ENCODE data around the gene MCRIP1.

Gene MCRIP1, protein sequence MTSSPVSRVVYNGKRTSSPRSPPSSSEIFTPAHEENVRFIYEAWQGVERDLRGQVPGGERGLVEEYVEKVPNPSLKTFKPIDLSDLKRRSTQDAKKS

DNA sequence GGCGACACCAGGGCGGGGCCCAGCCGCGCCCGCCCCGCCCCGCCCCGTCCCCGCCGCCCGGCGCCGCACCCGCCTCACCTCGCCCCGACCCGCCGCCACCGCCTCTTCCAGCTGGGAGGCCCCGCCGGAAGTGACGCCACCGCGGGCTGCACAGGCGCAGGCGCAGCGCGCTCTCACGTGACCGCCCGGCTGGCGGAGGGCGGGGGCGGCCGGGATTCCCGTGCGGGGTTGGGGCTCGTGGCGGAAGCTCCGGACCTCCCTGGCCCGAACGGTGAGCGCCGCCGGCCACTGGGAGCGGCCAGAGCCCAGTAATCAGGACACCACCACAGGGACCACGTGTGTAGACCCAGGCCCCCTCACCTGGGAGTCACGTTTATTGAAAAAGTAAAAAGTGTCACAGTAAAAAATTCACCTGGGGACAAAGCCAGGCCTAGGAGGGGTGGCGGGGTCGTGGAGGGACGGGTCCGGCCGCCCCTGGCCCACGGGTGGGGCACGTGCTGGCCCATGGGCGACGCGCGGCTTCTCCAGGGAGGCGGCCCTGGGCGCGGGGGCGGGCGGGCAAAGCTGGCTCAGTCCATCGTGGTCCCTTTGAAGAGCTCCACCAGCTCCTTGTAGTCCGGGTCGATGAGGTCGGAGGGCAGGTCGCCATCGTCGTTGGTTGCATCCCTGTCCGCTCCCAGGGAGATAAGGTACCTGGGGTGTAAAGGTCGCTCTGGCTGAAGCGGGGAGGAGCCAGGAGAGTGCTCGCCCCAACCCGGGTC is at the start of gene MCRIP1:
MCRIP1 (minus strand) TSS at position 132 of the 761 bp plus-strand sequence. CDS start 8,785 bp downstream, outside the sequence.
- TF ChIP-seq, protein P1, sequence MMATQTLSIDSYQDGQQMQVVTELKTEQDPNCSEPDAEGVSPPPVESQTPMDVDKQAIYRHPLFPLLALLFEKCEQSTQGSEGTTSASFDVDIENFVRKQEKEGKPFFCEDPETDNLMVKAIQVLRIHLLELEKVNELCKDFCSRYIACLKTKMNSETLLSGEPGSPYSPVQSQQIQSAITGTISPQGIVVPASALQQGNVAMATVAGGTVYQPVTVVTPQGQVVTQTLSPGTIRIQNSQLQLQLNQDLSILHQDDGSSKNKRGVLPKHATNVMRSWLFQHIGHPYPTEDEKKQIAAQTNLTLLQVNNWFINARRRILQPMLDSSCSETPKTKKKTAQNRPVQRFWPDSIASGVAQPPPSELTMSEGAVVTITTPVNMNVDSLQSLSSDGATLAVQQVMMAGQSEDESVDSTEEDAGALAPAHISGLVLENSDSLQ (IDR thresholded peaks at IDR 0.05): no peak
- peak; percentile 89 for TF ChIP-seq L3MBTL2 (conservative IDR thresholded peaks at IDR 0.05)
- ChIA-PET POLR2A (interaction anchor here (0.6 to 3.1 kb wide), 34 partner anchors 8 to 263 kb away, joined by 3 to 18 read pairs (median 4); partner anchors contain the start of genes CCDC137, MAFG, OXLD1 and P4HB), CTCF (interaction anchor here (0.9 to 1.3 kb wide), 2 partner anchors 11 to 25 kb away, joined by 3 to 7 read pairs; no protein-coding TSS in a partner anchor)
- DNase-seq (ENCODE audit: extremely low spot score): peak; percentile 99

DNA sequence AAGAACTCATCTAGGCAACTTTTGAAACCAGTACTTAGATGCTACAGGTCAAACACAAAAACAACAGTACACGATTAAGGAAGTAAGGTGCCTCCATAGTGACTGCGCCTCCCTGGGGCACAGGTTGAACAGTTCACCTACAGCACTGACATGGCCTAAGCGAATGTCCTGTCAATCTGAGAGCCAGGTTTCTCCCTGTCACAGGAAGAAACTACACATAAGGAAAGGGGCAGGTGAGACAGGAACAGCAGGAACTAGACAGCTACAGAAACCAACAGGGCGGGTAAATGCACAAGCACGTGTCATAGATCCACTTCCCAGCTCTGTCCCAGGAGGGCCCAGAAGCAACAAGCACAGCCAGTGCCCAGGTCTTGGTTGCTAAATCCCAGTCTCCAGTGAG is 46.0 kb upstream of the MCRIP1 start:
- POLR2A ChIA-PET: interaction anchor here (1.1 to 1.5 kb wide), 2 partner anchors 9 to 13 kb away, joined by 3 to 8 read pairs; partner anchors contain the start of genes ALYREF and ANAPC11
- no peak for DNase-seq (ENCODE audit: extremely low spot score)
- CTCF ChIA-PET: no interaction called here
- no peak for TF ChIP-seq ZNF384 (IDR thresholded peaks at IDR 0.05)
- TF ChIP-seq SUZ12 (IDR thresholded peaks at IDR 0.05): no peak
- TF ChIP-seq SP1 (IDR thresholded peaks at IDR 0.05): no peak
- TF ChIP-seq TARDBP (IDR thresholded peaks at IDR 0.05): no peak
- TF ChIP-seq L3MBTL2 (conservative IDR thresholded peaks at IDR 0.05): no peak
- no peak for TF ChIP-seq FOXA1 (IDR thresholded peaks at IDR 0.05)
- no peak for TF ChIP-seq BHLHE40 (IDR thresholded peaks at IDR 0.05; ENCODE audit: borderline replicate concordance)

DNA sequence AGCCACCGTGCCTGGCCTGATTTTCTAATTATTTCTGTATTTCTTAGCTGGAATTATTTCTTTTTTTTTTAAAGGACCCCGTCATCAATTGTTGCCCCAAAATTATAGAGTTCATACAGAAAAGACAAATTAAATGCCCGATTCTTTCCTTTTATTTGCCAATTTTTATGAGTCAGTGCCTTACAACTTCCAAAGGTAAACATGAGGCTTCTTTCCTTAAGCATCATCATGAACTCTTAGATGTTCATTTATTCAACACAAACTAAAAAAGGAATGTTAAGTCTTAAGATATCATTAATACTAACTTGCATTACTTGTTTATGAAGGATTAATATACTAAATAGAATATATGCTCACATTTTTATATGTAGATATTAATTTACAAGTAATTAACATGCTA is 45.2 kb upstream of the MCRIP1 start:
- no peak for TF ChIP-seq TARDBP (IDR thresholded peaks at IDR 0.05)
- POLR2A ChIA-PET: interaction anchor here (1.5 kb wide), 1 partner anchor 8 kb away, joined by 8 read pairs; no protein-coding TSS in a partner anchor
- CTCF ChIA-PET: no interaction called here

DNA sequence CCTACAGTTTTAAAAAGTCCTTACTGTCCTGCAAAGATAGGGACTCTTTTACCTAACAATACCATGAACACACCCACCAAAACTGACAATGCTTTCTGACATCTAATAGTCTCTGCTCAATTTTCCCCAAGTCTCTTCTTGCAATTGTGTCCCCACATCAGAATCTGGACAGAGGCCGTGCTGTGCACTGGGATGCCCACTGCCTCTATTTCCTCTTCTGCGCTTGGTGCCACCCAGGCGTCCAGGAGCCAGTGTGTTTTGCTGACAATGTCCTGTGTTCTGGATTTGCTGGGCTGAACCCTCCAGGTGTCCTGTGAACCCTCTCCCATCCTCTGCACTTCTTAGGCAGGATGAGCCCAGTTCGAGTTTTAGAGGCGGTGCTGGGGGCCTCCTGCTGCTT is 44.5 kb upstream of the MCRIP1 start:
- ChIA-PET POLR2A (no interaction called here), CTCF (no interaction called here)
- DNase-seq (ENCODE audit: extremely low spot score): no peak
- TF ChIP-seq SUZ12 (IDR thresholded peaks at IDR 0.05) (no peak), CTBP1 (IDR thresholded peaks at IDR 0.05; ENCODE audit: borderline replicate concordance) (no peak), FOXK2 (IDR thresholded peaks at IDR 0.05) (no peak), HDGF (IDR thresholded peaks at IDR 0.05; ENCODE audit: borderline replicate concordance) (no peak), NFRKB (IDR thresholded peaks at IDR 0.05) (no peak), ARNT (IDR thresholded peaks at IDR 0.05) (no peak), L3MBTL2 (conservative IDR thresholded peaks at IDR 0.05) (no peak), FOXA1 (IDR thresholded peaks at IDR 0.05) (no peak), LEF1 (IDR thresholded peaks at IDR 0.05; ENCODE audit: borderline replicate concordance) (no peak)
- TF ChIP-seq, protein P1 (IDR thresholded peaks at IDR 0.05): no peak

More for the DNA sequence above, 45.2 kb upstream of the MCRIP1 start:
- no peak for DNase-seq (ENCODE audit: extremely low spot score)

DNA sequence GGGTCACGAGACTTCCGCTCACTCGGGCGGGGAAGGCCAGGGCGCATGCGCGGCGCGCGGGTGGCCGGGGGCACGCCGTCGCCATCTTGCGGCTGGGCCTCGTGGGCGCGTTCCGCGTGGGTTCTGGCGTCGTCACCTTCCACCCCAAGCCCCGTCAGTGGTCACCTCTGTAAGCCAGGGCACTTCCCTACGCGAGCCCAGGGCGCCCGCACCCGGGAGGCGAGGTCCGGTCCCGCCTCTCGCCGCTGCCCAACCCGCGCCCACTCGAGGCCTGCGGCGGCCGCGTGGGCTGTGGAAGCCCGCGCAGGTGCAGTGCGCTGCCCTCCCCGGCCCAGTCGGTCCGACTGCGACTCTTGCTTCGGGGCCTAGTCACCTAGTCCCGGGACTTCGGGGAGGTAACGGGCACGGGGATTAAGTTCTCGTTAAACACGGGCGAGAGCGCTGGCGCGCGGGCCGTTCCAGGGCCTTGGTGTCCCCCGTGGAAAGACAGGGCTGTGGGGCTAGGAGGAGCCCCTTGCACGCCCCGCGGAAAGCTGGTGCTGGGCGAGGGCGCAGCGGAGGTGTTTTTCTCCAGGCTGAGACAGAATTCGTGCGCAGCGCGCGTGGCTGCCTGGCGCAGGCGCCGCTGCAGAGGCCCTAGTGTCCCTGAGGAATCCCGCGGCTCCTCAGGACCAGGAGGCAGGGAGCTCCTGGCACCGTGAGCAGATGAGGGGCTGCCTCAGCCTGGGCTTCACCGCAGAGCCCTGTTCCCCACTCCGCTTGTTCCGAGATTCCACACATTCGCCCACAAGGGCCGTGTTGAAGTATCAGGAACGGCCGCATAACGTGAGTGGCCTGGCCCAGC is 38.5 kb upstream of the MCRIP1 start:
- TF ChIP-seq BHLHE40 (IDR thresholded peaks at IDR 0.05; ENCODE audit: borderline replicate concordance) (no peak), ELF4 (IDR thresholded peaks at IDR 0.05) (peak; percentile 92), SUZ12 (IDR thresholded peaks at IDR 0.05) (no peak), NFRKB (IDR thresholded peaks at IDR 0.05) (no peak; the same call in 1 of the 2 replicates), ARNT (IDR thresholded peaks at IDR 0.05) (no peak; the same call in 1 of the 2 replicates), LEF1 (IDR thresholded peaks at IDR 0.05; ENCODE audit: borderline replicate concordance) (peak; percentile 96), FOXA1 (IDR thresholded peaks at IDR 0.05) (no peak), L3MBTL2 (conservative IDR thresholded peaks at IDR 0.05) (peak; percentile 91), ZNF384 (IDR thresholded peaks at IDR 0.05) (no peak), TARDBP (IDR thresholded peaks at IDR 0.05) (peak; percentile 99)
- TF ChIP-seq, protein P1 (IDR thresholded peaks at IDR 0.05): peak; percentile 84
- ChIA-PET CTCF (interaction anchor here (0.6 kb wide), 1 partner anchor 21 kb away, joined by 5 read pairs; no protein-coding TSS in a partner anchor), POLR2A (interaction anchor here (0.5 to 3.6 kb wide), 19 partner anchors 9 to 227 kb away, joined by 3 to 30 read pairs (median 4); partner anchors contain the start of genes ALYREF, ANAPC11 and MAFG)
- peak; percentile 96 for DNase-seq (ENCODE audit: extremely low spot score)

DNA sequence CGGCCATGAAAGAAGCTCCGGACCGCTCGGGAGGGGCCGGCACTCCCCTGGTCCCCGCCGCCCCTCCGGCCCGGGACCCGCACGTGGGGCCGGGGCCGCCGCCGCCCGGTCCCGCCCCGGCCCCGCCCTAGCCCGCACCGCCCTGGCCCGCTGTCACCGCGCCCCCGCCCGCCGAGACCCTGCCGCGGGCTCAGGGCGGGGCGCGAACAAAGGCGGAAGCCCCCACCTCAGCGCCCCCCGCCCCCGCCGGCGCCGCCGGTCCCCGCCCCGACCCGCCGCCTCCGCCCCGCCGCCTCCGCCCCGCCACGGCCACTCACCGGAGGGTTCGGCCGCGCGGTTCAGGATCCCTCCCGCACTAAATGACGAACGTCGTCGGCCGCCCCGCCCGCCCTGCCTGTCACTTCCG is 37.9 kb upstream of the MCRIP1 start, which contains the start of gene ARHGDIA:
ARHGDIA (minus strand) TSS at position 357 of the 406 bp plus-strand sequence. CDS start 1,407 bp downstream, outside the sequence.
- DNase-seq (ENCODE audit: extremely low spot score): peak; percentile 48
- ChIA-PET CTCF (interaction anchor here (2.2 kb wide), 1 partner anchor 151 kb away, joined by 6 read pairs; the partner anchor contains the start of genes CENPX and LRRC45), POLR2A (interaction anchor here (1.0 to 2.6 kb wide), 11 partner anchors 15 to 228 kb away, joined by 3 to 26 read pairs (median 4); partner anchors contain the start of genes ALYREF, ANAPC11, ASPSCR1 and MAFG)
- TF ChIP-seq NFRKB (IDR thresholded peaks at IDR 0.05): no peak
- no peak for TF ChIP-seq CTBP1 (IDR thresholded peaks at IDR 0.05; ENCODE audit: borderline replicate concordance)
- no peak for TF ChIP-seq SP1 (IDR thresholded peaks at IDR 0.05)
- no peak for TF ChIP-seq ZNF384 (IDR thresholded peaks at IDR 0.05)
- TF ChIP-seq FOXM1 (IDR thresholded peaks at IDR 0.05; ENCODE audit: borderline replicate concordance): no peak
